Measurements from ENCODE around the gene ABLIM3. TPM values are rescaled to one million over a fixed set of nuclear protein-coding genes. Genes with fewer than 3 reads are reported as not detected.

ABLIM3 gene
- total and polyA plus RNA-seq, 2 experiments from 2014 or later: 0.19 to 2.2 TPM

GRCh38 chr5:149283626-149284480 is 142.6 kb downstream of the ABLIM3 start:
- H3K4me1 ChIP-seq (ENCODE audit: insufficient read depth): no peaks in the 10 kb centered on the region
- H3K36me3 ChIP-seq (ENCODE audit: insufficient read depth): no peaks in the 10 kb centered on the region
- no peaks in the 10 kb centered on the region for H3F3A ChIP-seq (replicated peaks; ENCODE audit: low read depth)
- H3K9me2 ChIP-seq (ENCODE audit: insufficient read depth): 0 out of 2 replicates have a peak, but pooled peaks cover 3% of the 10 kb centered on the region
- no peaks in the 10 kb centered on the region for H3K36me3 Mint-ChIP-seq (ENCODE audit: low read depth)
- H3K4me1 Mint-ChIP-seq: peaks cover under 1% of the 10 kb centered on the region; the same call in 1 of the 3 replicates
- H3K9me3 Mint-ChIP-seq: no peaks in the 10 kb centered on the region
- H3K27ac Mint-ChIP-seq: no peak overlapping the region
- H4K20me1 ChIP-seq (replicated peaks; ENCODE audit: insufficient read depth): no peaks in the 10 kb centered on the region; the same call in 1 of the 2 replicates
- no peak overlapping the region for H3K4me2 ChIP-seq
- no peak overlapping the region for H2AFZ ChIP-seq
- DNase-seq (ENCODE audit: low spot score): no peak
- no peak overlapping the region for H3K4me3 ChIP-seq
- no peak for ATAC-seq
- TF ChIP-seq STAT1 (IDR thresholded peaks at IDR 0.05; ENCODE audit: unreplicated experiment): no peak
- no peak for TF ChIP-seq ZNF331 (CRISPR knock-in tag; IDR thresholded peaks at IDR 0.05; ENCODE audit: low read depth)
- no peak for TF ChIP-seq POLR2AphosphoS5 (IDR thresholded peaks at IDR 0.05; ENCODE audit: low read depth)
- TF ChIP-seq ETS1 (IDR thresholded peaks at IDR 0.05): no peak
- no peak for TF ChIP-seq EZH2phosphoT487 (IDR thresholded peaks at IDR 0.05; ENCODE audit: unreplicated experiment)
- no peak for TF ChIP-seq REST (IDR thresholded peaks at IDR 0.05; ENCODE audit: unreplicated experiment)
- TF ChIP-seq JUNB (IDR thresholded peaks at IDR 0.05; ENCODE audit: unreplicated experiment): no peak
- TF ChIP-seq ZNF114 (CRISPR knock-in tag; IDR thresholded peaks at IDR 0.05): no peak
- TF ChIP-seq CTCF (conservative IDR thresholded peaks at IDR 0.05; ENCODE audit: low read depth in 2 of 2): no peak
- TF ChIP-seq CREB1 (CRISPR knock-in tag; IDR thresholded peaks at IDR 0.05; ENCODE audit: low read depth): no peak
- TF ChIP-seq NANOG (IDR thresholded peaks at IDR 0.05; ENCODE audit: borderline replicate concordance): no peak
- no peak for TF ChIP-seq ZNF462 (CRISPR knock-in tag; IDR thresholded peaks at IDR 0.05)
- TF ChIP-seq EZH2 (IDR thresholded peaks at IDR 0.05; ENCODE audit: low read depth, unreplicated experiment): no peak
- H3K27me3 Mint-ChIP-seq (ENCODE audit: insufficient read depth, low read depth, poor library complexity): peaks cover 2% of the 10 kb centered on the region
- no peaks in the 10 kb centered on the region for H3K79me2 ChIP-seq (replicated peaks; ENCODE audit: insufficient read depth)
- H3K4me3 Mint-ChIP-seq: no peak overlapping the region
- H3K27ac ChIP-seq (ENCODE audit: low read depth): no peak overlapping the region
- no peaks in the 10 kb centered on the region for H3K27me3 ChIP-seq (ENCODE audit: insufficient read depth)

Data from GM23338 (cell line).